PC-9 (cell line): ENCODE data around the gene DOCK2. TPM values are rescaled to one million over a fixed set of nuclear protein-coding genes. Genes with fewer than 3 reads are reported as not detected.

Experiments used
- BruUV-seq: library from RNA; stranded (reverse); fragments of 400-500 nt; replicated peaks from 2 replicates; lab custom pipeline; 2021; lab: Mats Ljungman, UMichigan
- CTCF ChIA-PET: fragments of 300-600 bp; sonication (Branson Sonifier 250); formaldehyde crosslinking; loops from one replicate; lab custom pipeline; 2022; ENCODE audit warnings: antibody characterized with exemption; lab: Charles Lee
- POLR2A ChIA-PET: fragments of 300-600 bp; sonication (Branson Sonifier 250); formaldehyde crosslinking; loops from one replicate; lab custom pipeline; 2022; ENCODE audit warnings: antibody characterized with exemption; ENCODE audit not compliant: unreplicated experiment; lab: Charles Lee
- DNase-seq, 2 experiments: peaks; one replicate each; pipeline versions ENCODE4 v3.0.0 to v3.0.0-alpha.2; 2015 to 2022; ENCODE audit warnings: mixed read lengths in 1 of 2
- H2AFZ ChIP-seq: fragments of 200-600 bp; sonication (generic); 2 replicates; pipeline ENCODE4 v1.8.1; 2017; ENCODE audit warnings: antibody characterized with exemption
- H3F3A ChIP-seq: fragments of 200-600 bp; sonication (generic); 2 replicates; pipeline ENCODE4 v1.8.1; 2017; ENCODE audit warnings: antibody characterized with exemption, mild to moderate bottlenecking, low read depth; ENCODE audit not compliant: insufficient read depth
- H3K27ac ChIP-seq: fragments of 200-600 bp; sonication (generic); 2 replicates; pipeline ENCODE4 v1.6.1; 2016; ENCODE audit warnings: mixed run types
- H3K27me3 ChIP-seq: fragments of 200-600 bp; sonication (generic); 2 replicates; pipeline ENCODE4 v1.6.1; 2016; ENCODE audit warnings: low read depth, mixed run types; ENCODE audit not compliant: insufficient read depth
- H3K36me3 ChIP-seq: fragments of 200-600 bp; sonication (generic); 2 replicates; pipeline ENCODE4 v1.6.1; 2016; ENCODE audit warnings: low read depth, mixed run types
- H3K4me1 ChIP-seq: fragments of 200-600 bp; sonication (generic); replicated peaks from 2 replicates; pipeline ENCODE4 v1.6.1; 2016; ENCODE audit warnings: mixed run types; ENCODE audit not compliant: insufficient read depth
- H3K4me2 ChIP-seq: fragments of 200-600 bp; sonication (generic); 2 replicates; pipeline ENCODE4 v1.6.1; 2017; ENCODE audit warnings: mixed run types
- H3K4me3 ChIP-seq: fragments of 200-600 bp; sonication (generic); 2 replicates; pipeline ENCODE4 v1.6.1; 2016; ENCODE audit warnings: mixed run types
- H3K79me2 ChIP-seq: fragments of 200-600 bp; sonication (generic); 2 replicates; pipeline ENCODE4 v1.6.1; 2017; ENCODE audit warnings: low read depth, mixed run types
- H3K9me2 ChIP-seq: fragments of 200-600 bp; sonication (generic); 2 replicates; pipeline ENCODE4 v1.8.1; 2017; ENCODE audit warnings: mild to moderate bottlenecking; ENCODE audit not compliant: insufficient read depth
- H3K9me3 ChIP-seq: fragments of 200-600 bp; sonication (generic); 2 replicates; pipeline ENCODE4 v1.8.1; 2016; ENCODE audit warnings: low read depth; ENCODE audit not compliant: insufficient read depth
- H4K20me1 ChIP-seq: fragments of 200-600 bp; sonication (generic); 2 replicates; pipeline ENCODE4 v1.8.1; 2017; ENCODE audit not compliant: insufficient read depth
- CTCF ChIP-seq: fragments of 200-600 bp; sonication (generic); conservative IDR thresholded peaks from 2 replicates; pipeline ENCODE4 v1.6.1; 2017; ENCODE audit warnings: mixed run types, antibody characterized with exemption, mild to moderate bottlenecking, moderate library complexity
- EZH2 ChIP-seq: fragments of 200-600 bp; sonication (generic); IDR thresholded peaks from 2 replicates; pipeline ENCODE4 v1.8.0; 2017; ENCODE audit warnings: antibody characterized with exemption, low read depth
- intact Hi-C: fragments of 100-400 bp; cut with micrococcal nuclease; formaldehyde crosslinking; loops from one replicate; pipeline ENCODE4 v1.10.0; 2022; ENCODE audit not compliant: unreplicated experiment
- total RNA-seq: library from RNA; stranded (reverse); gene quantifications from 2 replicates; pipeline ENCODE4 v1.2.3, GENCODE V29; 2021

Gene DOCK2
- total RNA-seq, 1 experiment from 2014 or later = 0.41 TPM

- H3K27me3 ChIP-seq = no peaks in the 10 kb centered on the region
- POLR2A ChIA-PET = no interaction called here
- no peak for DNase-seq
- no peak overlapping the region for H3K4me3 ChIP-seq
- H3K4me2 ChIP-seq = no peak overlapping the region
- peaks cover 22% of the 10 kb centered on the region for H3F3A ChIP-seq
- intact Hi-C loops = loop anchor here (10.0 kb wide), 1 partner anchor 1391 kb away; no protein-coding TSS in a partner anchor
- no peaks in the 10 kb centered on the region for H4K20me1 ChIP-seq
- no peak overlapping the region; the same call in 1 of the 2 replicates for H2AFZ ChIP-seq
- CTCF ChIA-PET = no interaction called here
- TF ChIP-seq EZH2 (no peak), CTCF (no peak)
- H3K36me3 ChIP-seq = no peaks in the 10 kb centered on the region
- peaks cover 48% of the 10 kb centered on the region for H3K4me1 ChIP-seq
- no peaks in the 10 kb centered on the region for H3K9me2 ChIP-seq
- 0 out of 2 replicates have a peak overlapping the region, but pooled peaks have one; percentile 14 for H3K27ac ChIP-seq
- no peaks in the 10 kb centered on the region for H3K79me2 ChIP-seq
- H3K9me3 ChIP-seq = no peaks in the 10 kb centered on the region
- BruUV-seq = no TSS peak
Observed at GRCh38 chr5:169746147-169746694, 109.1 kb downstream of the DOCK2 start.

GRCh38 chr5:169748174-169748573 is 111.1 kb downstream of the DOCK2 start:
- Histone ChIP-seq H2AFZ (no peak overlapping the region), H3K4me1 (peaks cover 34% of the 10 kb centered on the region), H3K4me3 (no peak overlapping the region), H3F3A (peaks cover 11% of the 10 kb centered on the region), H3K4me2 (no peak overlapping the region), H3K9me2 (no peaks in the 10 kb centered on the region), H3K27ac (no peak overlapping the region), H3K79me2 (no peaks in the 10 kb centered on the region), H3K9me3 (peaks cover 4% of the 10 kb centered on the region; the same call in 1 of the 2 replicates), H3K27me3 (no peaks in the 10 kb centered on the region), H4K20me1 (no peaks in the 10 kb centered on the region), H3K36me3 (no peaks in the 10 kb centered on the region)
- TF ChIP-seq EZH2 (no peak), CTCF (no peak)
- BruUV-seq = no TSS peak
- intact Hi-C loops = loop anchor here (10.0 kb wide), 1 partner anchor 1393 kb away; no protein-coding TSS in a partner anchor
- DNase-seq = no peak
- POLR2A ChIA-PET = no interaction called here
- CTCF ChIA-PET = no interaction called here

DNA sequence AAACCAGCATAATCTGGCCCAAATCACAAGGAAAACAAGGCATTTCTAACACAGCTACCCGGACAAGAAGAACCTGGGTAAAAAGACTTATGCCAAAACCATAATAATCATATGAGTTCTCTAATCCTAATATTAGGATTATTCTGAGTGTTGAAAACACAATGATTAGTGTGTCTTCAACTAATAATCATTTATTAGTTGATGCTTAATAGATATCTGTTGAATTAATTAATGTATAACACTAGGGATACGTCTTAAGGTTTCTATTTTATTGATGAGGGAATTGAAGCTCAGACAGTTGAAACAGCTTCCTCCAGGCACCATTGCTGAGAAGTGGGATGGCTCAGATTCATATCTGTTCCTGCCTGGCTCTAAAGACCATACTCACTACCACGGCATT is 112.2 kb downstream of the DOCK2 start:
- Histone ChIP-seq H4K20me1 (no peaks in the 10 kb centered on the region), H3K4me1 (peaks cover 23% of the 10 kb centered on the region), H3K4me2 (no peak overlapping the region), H3F3A (peaks cover 2% of the 10 kb centered on the region; the same call in 1 of the 2 replicates), H3K79me2 (no peaks in the 10 kb centered on the region), H3K36me3 (no peaks in the 10 kb centered on the region), H3K27me3 (no peaks in the 10 kb centered on the region), H3K9me3 (peaks cover 4% of the 10 kb centered on the region; the same call in 1 of the 2 replicates), H3K4me3 (no peak overlapping the region), H3K27ac (no peak overlapping the region), H3K9me2 (no peaks in the 10 kb centered on the region), H2AFZ (no peak overlapping the region)
- no peak for TF ChIP-seq CTCF
- no peak for TF ChIP-seq EZH2
- ChIA-PET CTCF (no interaction called here), POLR2A (no interaction called here)
- BruUV-seq = no TSS peak
- DNase-seq = no peak
- intact Hi-C loops = loop anchor here (10.0 kb wide), 1 partner anchor 1394 kb away; no protein-coding TSS in a partner anchor
